ENCODE measurements around the gene EIF3A.
"Not testable (repeated sequence)": the region's sequence is repeated elsewhere in the genome, so short reads cannot be mapped to it uniquely, and the experiment has no call there.

Gene EIF3A

GRCh38 chr10:119080521-119081259 lies at the start of gene EIF3A:
Gene EIF3A, minus strand, starts transcription at chr10:119080817. Its CDS starts 141 bp downstream, at chr10:119080676.
- peak; percentile 91 for DNase-seq

- no peak for DNase-seq
Observed at GRCh38 chr10:119129721-119130120, 49.1 kb upstream of the EIF3A start.

GRCh38 chr10:119125942-119126341 lies 45.3 kb upstream of the EIF3A start:
- no peak for DNase-seq

GRCh38 chr10:119120875-119121274 lies 40.3 kb upstream of the EIF3A start:
- no peak for DNase-seq

- peak; percentile 55 for DNase-seq
Observed at GRCh38 chr10:119120413-119120867, 39.8 kb upstream of the EIF3A start.

GRCh38 chr10:119119400-119119799 lies 38.8 kb upstream of the EIF3A start:
- DNase-seq, result no peak

- no peak for DNase-seq
Observed at GRCh38 chr10:119118231-119118630, 37.6 kb upstream of the EIF3A start.

- DNase-seq, result no peak
Observed at GRCh38 chr10:119116326-119116951, 35.8 kb upstream of the EIF3A start.

- no peak for DNase-seq
Observed at GRCh38 chr10:119115926-119116325, 35.3 kb upstream of the EIF3A start.

- no peak for DNase-seq
Observed at GRCh38 chr10:119113751-119114732, 33.4 kb upstream of the EIF3A start.

- DNase-seq, result no peak
Observed at GRCh38 chr10:119112056-119112455, 31.4 kb upstream of the EIF3A start.

GRCh38 chr10:119107771-119108170 lies 27.2 kb upstream of the EIF3A start:
- DNase-seq, result not testable (repeated sequence)

GRCh38 chr10:119107106-119107505 lies 26.5 kb upstream of the EIF3A start:
- not testable (repeated sequence) for DNase-seq

- DNase-seq, result not testable (repeated sequence)
Observed at GRCh38 chr10:119105899-119106298, 25.3 kb upstream of the EIF3A start.

GRCh38 chr10:119105155-119105554 lies 24.5 kb upstream of the EIF3A start:
- no peak for DNase-seq

- no peak for DNase-seq
Observed at GRCh38 chr10:119104654-119105015, 24.0 kb upstream of the EIF3A start.

- peak; percentile 82 for DNase-seq
Observed at GRCh38 chr10:119103903-119104653, 23.5 kb upstream of the EIF3A start, which contains the start of gene DENND10. Gene DENND10, plus strand, starts transcription at chr10:119104113. Its CDS starts 30 bp downstream, at chr10:119104143.

- peak; percentile 29 for DNase-seq
Observed at GRCh38 chr10:119103241-119103902, 22.8 kb upstream of the EIF3A start.

GRCh38 chr10:119101366-119102098 lies 20.9 kb upstream of the EIF3A start:
- DNase-seq, result no peak

GRCh38 chr10:119100434-119101238 lies 20.0 kb upstream of the EIF3A start:
- no peak for DNase-seq

Measured in CD4-positive, alpha-beta T cell treated with Interleukin-17A for 1 hour (primary cell).